ENCODE results near the gene CACNB4.
"Not testable (repeated sequence)": the region's sequence is repeated elsewhere in the genome, so short reads cannot be mapped to it uniquely, and the experiment has no call there.

Gene CACNB4

GRCh38 chr2:151961558-151961957 lies 137.3 kb downstream of the CACNB4 start:
- ATAC-seq (replicated peaks) = no peak
- Mint-ChIP-seq H3K27me3 (no peaks in the 10 kb centered on the region), H3K9me3 (no peaks in the 10 kb centered on the region), H3K27ac (no peak overlapping the region), H3K4me1 (no peaks in the 10 kb centered on the region), H3K4me3 (no peak overlapping the region), H3K36me3 (no peaks in the 10 kb centered on the region)
- no peak for DNase-seq

- Mint-ChIP-seq H3K4me3 (no peak overlapping the region), H3K27me3 (peaks cover 0 to 4% of the 10 kb centered on the region in 2 donors), H3K27ac (no peak overlapping the region), H3K36me3 (no peaks in the 10 kb centered on the region), H3K9me3 (no peaks in the 10 kb centered on the region), H3K4me1 (no peaks in the 10 kb centered on the region)
- ATAC-seq (replicated peaks) (no peak), DNase-seq (no peak)
These were observed 139.6 kb downstream of the CACNB4 start for GRCh38 chr2:151959238-151959637.

- no peaks in the 10 kb centered on the region for H3K36me3 Mint-ChIP-seq
- no peak for DNase-seq
These were observed 145.4 kb downstream of the CACNB4 start for GRCh38 chr2:151953467-151953866.

GRCh38 chr2:151952691-151953456 lies 146.0 kb downstream of the CACNB4 start:
- H3K27me3 Mint-ChIP-seq = peaks cover 13 to 23% of the 10 kb centered on the region in 2 donors
- ATAC-seq (replicated peaks) = no peak
- no peak overlapping the region for H3K4me3 Mint-ChIP-seq
- H3K9me3 Mint-ChIP-seq = peaks cover 4 to 11% of the 10 kb centered on the region in 2 donors
- peaks cover 0 to 4% of the 10 kb centered on the region in 2 donors for H3K4me1 Mint-ChIP-seq
- no peaks in the 10 kb centered on the region for H3K36me3 Mint-ChIP-seq
- DNase-seq = no peak
- H3K27ac Mint-ChIP-seq = no peak overlapping the region

More at GRCh38 chr2:151953467-151953866, 145.4 kb downstream of the CACNB4 start:
- Mint-ChIP-seq H3K27ac (no peak overlapping the region), H3K9me3 (peaks cover 4 to 11% of the 10 kb centered on the region in 2 donors), H3K27me3 (peaks cover 13 to 23% of the 10 kb centered on the region in 2 donors), H3K4me3 (no peak overlapping the region), H3K4me1 (no peaks in the 10 kb centered on the region)
- ATAC-seq (replicated peaks) = no peak

GRCh38 chr2:151947813-151948165 lies 151.1 kb downstream of the CACNB4 start:
- Mint-ChIP-seq H3K4me3 (peak overlapping the region in 1 of 2 donors; percentile 59), H3K27me3 (peaks cover 2 to 32% of the 10 kb centered on the region in 2 donors), H3K4me1 (peaks cover 11 to 12% of the 10 kb centered on the region in 2 donors), H3K36me3 (peaks cover 0 to 4% of the 10 kb centered on the region in 2 donors), H3K27ac (no peak overlapping the region), H3K9me3 (peaks cover 9 to 17% of the 10 kb centered on the region in 2 donors)
- DNase-seq (no peak), ATAC-seq (replicated peaks) (peak; percentile 38 to 54)

- H3K9me3 Mint-ChIP-seq = peaks cover 10 to 19% of the 10 kb centered on the region in 2 donors
- peaks cover 0 to 5% of the 10 kb centered on the region in 2 donors for H3K36me3 Mint-ChIP-seq
- H3K4me3 Mint-ChIP-seq = peak overlapping the region in 1 of 2 donors; percentile 59
- no peak for DNase-seq
- peaks cover 0 to 28% of the 10 kb centered on the region in 2 donors for H3K27me3 Mint-ChIP-seq
- no peak overlapping the region for H3K27ac Mint-ChIP-seq
- peak; percentile 80 to 82 for ATAC-seq (replicated peaks)
- H3K4me1 Mint-ChIP-seq = peaks cover 11 to 12% of the 10 kb centered on the region in 2 donors
These were observed 151.7 kb downstream of the CACNB4 start for GRCh38 chr2:151946899-151947812.

- no peak overlapping the region for H3K4me3 Mint-ChIP-seq
- H3K9me3 Mint-ChIP-seq = peaks cover 10 to 19% of the 10 kb centered on the region in 2 donors
- peaks cover 0 to 5% of the 10 kb centered on the region in 2 donors for H3K36me3 Mint-ChIP-seq
- DNase-seq (no peak), ATAC-seq (replicated peaks) (no peak)
- no peak overlapping the region for H3K27ac Mint-ChIP-seq
- peaks cover 11 to 12% of the 10 kb centered on the region in 2 donors for H3K4me1 Mint-ChIP-seq
- peaks cover 0 to 28% of the 10 kb centered on the region in 2 donors for H3K27me3 Mint-ChIP-seq
These were observed 152.5 kb downstream of the CACNB4 start for GRCh38 chr2:151946250-151946884.

GRCh38 chr2:151945602-151946001 lies 153.2 kb downstream of the CACNB4 start:
- Mint-ChIP-seq H3K27me3 (peaks cover 0 to 27% of the 10 kb centered on the region in 2 donors), H3K36me3 (peaks cover 0 to 5% of the 10 kb centered on the region in 2 donors), H3K4me1 (peaks cover 11 to 12% of the 10 kb centered on the region in 2 donors), H3K4me3 (no peak overlapping the region), H3K9me3 (peaks cover 10 to 17% of the 10 kb centered on the region in 2 donors), H3K27ac (no peak overlapping the region)
- DNase-seq = no peak
- ATAC-seq (replicated peaks) = no peak

- Mint-ChIP-seq H3K4me1 (peaks cover 11 to 12% of the 10 kb centered on the region in 2 donors), H3K4me3 (no peak overlapping the region), H3K36me3 (peaks cover 0 to 5% of the 10 kb centered on the region in 2 donors), H3K27me3 (peaks cover 0 to 23% of the 10 kb centered on the region in 2 donors), H3K27ac (no peak overlapping the region), H3K9me3 (peaks cover 8 to 13% of the 10 kb centered on the region in 2 donors)
- ATAC-seq (replicated peaks) (no peak), DNase-seq (no peak)
These were observed 153.7 kb downstream of the CACNB4 start for GRCh38 chr2:151945186-151945585.

GRCh38 chr2:151943461-151943860 lies 155.4 kb downstream of the CACNB4 start:
- Mint-ChIP-seq H3K4me1 (peaks cover 11 to 12% of the 10 kb centered on the region in 2 donors), H3K4me3 (no peak overlapping the region), H3K36me3 (peaks cover 0 to 5% of the 10 kb centered on the region in 2 donors), H3K27ac (no peak overlapping the region), H3K27me3 (peaks cover 0 to 18% of the 10 kb centered on the region in 2 donors), H3K9me3 (peaks cover 6 to 7% of the 10 kb centered on the region in 2 donors)
- no peak for DNase-seq
- ATAC-seq (replicated peaks) = no peak

GRCh38 chr2:151942540-151943205 lies 156.2 kb downstream of the CACNB4 start:
- Mint-ChIP-seq H3K27me3 (peaks cover 0 to 18% of the 10 kb centered on the region in 2 donors), H3K4me1 (peaks cover 6 to 10% of the 10 kb centered on the region in 2 donors)
- not testable (repeated sequence) for DNase-seq; H3K27ac Mint-ChIP-seq; H3K9me3 Mint-ChIP-seq; H3K36me3 Mint-ChIP-seq; H3K4me3 Mint-ChIP-seq; ATAC-seq (replicated peaks)

- no peak for ATAC-seq (replicated peaks)
- no peak for DNase-seq
- H3K4me3 Mint-ChIP-seq = no peak overlapping the region
- no peak overlapping the region for H3K27ac Mint-ChIP-seq
- no peaks in the 10 kb centered on the region for H3K4me1 Mint-ChIP-seq
- H3K36me3 Mint-ChIP-seq = peaks cover 0 to 3% of the 10 kb centered on the region in 2 donors
- H3K27me3 Mint-ChIP-seq = peaks cover 0 to 3% of the 10 kb centered on the region in 2 donors
- H3K9me3 Mint-ChIP-seq = peaks cover 3 to 4% of the 10 kb centered on the region in 2 donors
These were observed 160.9 kb downstream of the CACNB4 start for GRCh38 chr2:151937966-151938365.

GRCh38 chr2:151936626-151937025 lies 162.2 kb downstream of the CACNB4 start:
- H3K27ac Mint-ChIP-seq = no peak overlapping the region
- no peaks in the 10 kb centered on the region for H3K4me1 Mint-ChIP-seq
- H3K4me3 Mint-ChIP-seq = no peak overlapping the region
- no peaks in the 10 kb centered on the region for H3K36me3 Mint-ChIP-seq
- H3K9me3 Mint-ChIP-seq = no peaks in the 10 kb centered on the region
- DNase-seq (no peak), ATAC-seq (replicated peaks) (no peak)
- H3K27me3 Mint-ChIP-seq = peaks cover 0 to 3% of the 10 kb centered on the region in 2 donors
